Measurements from ENCODE around the gene DOK4. TPM values are rescaled to one million over a fixed set of nuclear protein-coding genes. Genes with fewer than 3 reads are reported as not detected.

DOK4 gene
- total RNA-seq, 2 experiments from 2014 or later, result 3.4 to 4.7 TPM

GRCh38 chr16:57485091-57485915 lies 990 bp downstream of the DOK4 start:
- Mint-ChIP-seq H3K4me1 (peaks cover 22% of the 10 kb centered on the region), H3K9me3 (ENCODE audit: low read depth) (no peaks in the 10 kb centered on the region), H3K36me3 (no peaks in the 10 kb centered on the region), H3K4me3 (peak overlapping the region; percentile 71), H3K27me3 (peaks cover 3% of the 10 kb centered on the region), H3K27ac (no peak overlapping the region)
- ATAC-seq (no peak), DNase-seq (no peak)
- CTCF ChIA-PET, result interaction anchor here (1.3 to 3.5 kb wide), 5 partner anchors 10 to 62 kb away, joined by 3 to 21 read pairs (median 13); partner anchors contain the start of gene POLR2C

GRCh38 chr16:57484515-57485005 lies 1.7 kb downstream of the DOK4 start:
- DNase-seq, result no peak
- CTCF ChIA-PET, result interaction anchor here (1.5 to 3.5 kb wide), 5 partner anchors 9 to 68 kb away, joined by 3 to 21 read pairs (median 13); partner anchors contain the start of gene POLR2C
- H3K27ac Mint-ChIP-seq, result no peak overlapping the region
- H3K36me3 Mint-ChIP-seq, result no peaks in the 10 kb centered on the region
- H3K9me3 Mint-ChIP-seq (ENCODE audit: low read depth), result no peaks in the 10 kb centered on the region
- peaks cover 21% of the 10 kb centered on the region for H3K4me1 Mint-ChIP-seq
- no peak for ATAC-seq
- peaks cover 3% of the 10 kb centered on the region for H3K27me3 Mint-ChIP-seq
- no peak overlapping the region for H3K4me3 Mint-ChIP-seq

- H3K36me3 Mint-ChIP-seq, result no peaks in the 10 kb centered on the region
- no peak for ATAC-seq
- no peaks in the 10 kb centered on the region for H3K9me3 Mint-ChIP-seq (ENCODE audit: low read depth)
- no peak overlapping the region for H3K4me3 Mint-ChIP-seq
- peaks cover 3% of the 10 kb centered on the region for H3K27me3 Mint-ChIP-seq
- no peak for DNase-seq
- no peak overlapping the region for H3K27ac Mint-ChIP-seq
- peaks cover 19% of the 10 kb centered on the region for H3K4me1 Mint-ChIP-seq
- CTCF ChIA-PET, result interaction anchor here (1.2 to 2.5 kb wide), 5 partner anchors 9 to 67 kb away, joined by 5 to 15 read pairs (median 6); partner anchors contain the start of gene POLR2C
Observed at GRCh38 chr16:57483725-57484514, 2.4 kb downstream of the DOK4 start.

- peaks cover 19% of the 10 kb centered on the region for H3K4me1 Mint-ChIP-seq
- no peaks in the 10 kb centered on the region for H3K9me3 Mint-ChIP-seq (ENCODE audit: low read depth)
- CTCF ChIA-PET, result interaction anchor here (1.2 to 2.1 kb wide), 4 partner anchors 37 to 66 kb away, joined by 5 to 9 read pairs (median 6); no protein-coding TSS in a partner anchor
- DNase-seq (no peak), ATAC-seq (no peak)
- H3K27me3 Mint-ChIP-seq, result no peaks in the 10 kb centered on the region
- no peak overlapping the region for H3K4me3 Mint-ChIP-seq
- no peaks in the 10 kb centered on the region for H3K36me3 Mint-ChIP-seq
- H3K27ac Mint-ChIP-seq, result no peak overlapping the region
Observed at GRCh38 chr16:57482845-57483545, 3.3 kb downstream of the DOK4 start.

- no peaks in the 10 kb centered on the region for H3K27me3 Mint-ChIP-seq
- no peak for DNase-seq
- CTCF ChIA-PET, result interaction anchor here (2.1 kb wide), 1 partner anchor 38 kb away, joined by 9 read pairs; no protein-coding TSS in a partner anchor
Observed at GRCh38 chr16:57481421-57481820, 4.9 kb downstream of the DOK4 start.

GRCh38 chr16:57480754-57481230 lies 5.5 kb downstream of the DOK4 start:
- Mint-ChIP-seq H3K4me3 (no peak overlapping the region), H3K27me3 (no peaks in the 10 kb centered on the region), H3K4me1 (peaks cover 16% of the 10 kb centered on the region), H3K9me3 (ENCODE audit: low read depth) (no peaks in the 10 kb centered on the region), H3K27ac (no peak overlapping the region), H3K36me3 (no peaks in the 10 kb centered on the region)
- DNase-seq, result no peak
- ATAC-seq, result no peak
- CTCF ChIA-PET, result interaction anchor here (2.1 kb wide), 1 partner anchor 39 kb away, joined by 9 read pairs; no protein-coding TSS in a partner anchor

More at GRCh38 chr16:57481421-57481820, 4.9 kb downstream of the DOK4 start:
- no peak for ATAC-seq
- peaks cover 12% of the 10 kb centered on the region for H3K4me1 Mint-ChIP-seq
- H3K27ac Mint-ChIP-seq, result no peak overlapping the region
- H3K9me3 Mint-ChIP-seq (ENCODE audit: low read depth), result no peaks in the 10 kb centered on the region
- no peak overlapping the region for H3K4me3 Mint-ChIP-seq
- H3K36me3 Mint-ChIP-seq, result no peaks in the 10 kb centered on the region

- no peaks in the 10 kb centered on the region for H3K9me3 Mint-ChIP-seq (ENCODE audit: low read depth)
- DNase-seq, result no peak
- H3K4me1 Mint-ChIP-seq, result peaks cover 14% of the 10 kb centered on the region
- no peaks in the 10 kb centered on the region for H3K36me3 Mint-ChIP-seq
- CTCF ChIA-PET, result no interaction called here
- H3K4me3 Mint-ChIP-seq, result no peak overlapping the region
- no peak overlapping the region for H3K27ac Mint-ChIP-seq
- no peak for ATAC-seq
- no peaks in the 10 kb centered on the region for H3K27me3 Mint-ChIP-seq
Observed at GRCh38 chr16:57479976-57480753, 6.1 kb downstream of the DOK4 start.

- ATAC-seq (no peak), DNase-seq (no peak)
- H3K4me1 Mint-ChIP-seq, result peaks cover 16% of the 10 kb centered on the region
- H3K36me3 Mint-ChIP-seq, result no peaks in the 10 kb centered on the region
- no peak overlapping the region for H3K27ac Mint-ChIP-seq
- no peaks in the 10 kb centered on the region for H3K9me3 Mint-ChIP-seq (ENCODE audit: low read depth)
- no peaks in the 10 kb centered on the region for H3K27me3 Mint-ChIP-seq
- H3K4me3 Mint-ChIP-seq, result no peak overlapping the region
- CTCF ChIA-PET, result no interaction called here
Observed at GRCh38 chr16:57479205-57479975, 6.9 kb downstream of the DOK4 start.

GRCh38 chr16:57478396-57479204 lies 7.7 kb downstream of the DOK4 start:
- CTCF ChIA-PET, result interaction anchor here (1.4 to 4.4 kb wide), 3 partner anchors 16 to 59 kb away, joined by 3 to 22 read pairs (median 17); partner anchors contain the start of gene POLR2C
- peaks cover 16% of the 10 kb centered on the region for H3K4me1 Mint-ChIP-seq
- DNase-seq, result no peak
- no peak overlapping the region for H3K27ac Mint-ChIP-seq
- ATAC-seq, result no peak
- H3K9me3 Mint-ChIP-seq (ENCODE audit: low read depth), result no peaks in the 10 kb centered on the region
- H3K36me3 Mint-ChIP-seq, result no peaks in the 10 kb centered on the region
- no peak overlapping the region for H3K4me3 Mint-ChIP-seq
- no peaks in the 10 kb centered on the region for H3K27me3 Mint-ChIP-seq

GRCh38 chr16:57477531-57478202 lies 8.6 kb downstream of the DOK4 start:
- Mint-ChIP-seq H3K36me3 (no peaks in the 10 kb centered on the region), H3K9me3 (ENCODE audit: low read depth) (no peaks in the 10 kb centered on the region), H3K4me3 (no peak overlapping the region), H3K4me1 (peaks cover 16% of the 10 kb centered on the region), H3K27ac (no peak overlapping the region), H3K27me3 (no peaks in the 10 kb centered on the region)
- no peak for ATAC-seq
- no peak for DNase-seq
- CTCF ChIA-PET, result interaction anchor here (1.4 to 4.4 kb wide), 3 partner anchors 15 to 60 kb away, joined by 3 to 22 read pairs (median 17); partner anchors contain the start of gene POLR2C
